Neural cell (in vitro differentiated cells): ENCODE results near the gene PRRC2B.

Source experiments
- CTCF ChIP-seq: fragments of 450-650 bp; IDR thresholded peaks from 2 replicates; pipeline ENCODE4 v1.5.1; 2014; ENCODE audit warnings: antibody characterized with exemption, mild to moderate bottlenecking, moderate library complexity; ENCODE audit not compliant: poor library complexity, severe bottlenecking
- EP300 ChIP-seq: fragments of 450-650 bp; conservative IDR thresholded peaks from 2 replicates; pipeline ENCODE4 v1.6.1; 2014; ENCODE audit warnings: antibody characterized with exemption, mild to moderate bottlenecking, moderate library complexity; ENCODE audit not compliant: poor library complexity, severe bottlenecking
- EZH2 ChIP-seq: fragments of 200-600, 300-800 bp; shearing (Covaris generic), sonication (generic); IDR thresholded peaks from 2 replicates; pipeline ENCODE4 v1.6.1; 2014; ENCODE audit warnings: antibody characterized with exemption, low read length, borderline replicate concordance, mild to moderate bottlenecking; ENCODE audit not compliant: insufficient read depth, poor library complexity, severe bottlenecking
- MXI1 ChIP-seq: fragments of 450-650 bp; conservative IDR thresholded peaks from 2 replicates; pipeline ENCODE4 v1.6.1; 2014; ENCODE audit warnings: antibody characterized with exemption, mild to moderate bottlenecking; ENCODE audit not compliant: poor library complexity, severe bottlenecking
- POLR2AphosphoS5 ChIP-seq: IDR thresholded peaks from 2 replicates; pipeline ENCODE4 v1.6.1; 2012
- REST ChIP-seq: IDR thresholded peaks from 2 replicates; pipeline ENCODE4 v1.6.1; 2012; ENCODE audit warnings: borderline replicate concordance
- SMC3 ChIP-seq: fragments of 450-650 bp; conservative IDR thresholded peaks from 2 replicates; pipeline ENCODE4 v1.6.1; 2014; ENCODE audit warnings: antibody characterized with exemption, mild to moderate bottlenecking, moderate library complexity; ENCODE audit not compliant: poor library complexity
- TAF1 ChIP-seq: IDR thresholded peaks from 2 replicates; pipeline ENCODE4 v1.6.1; 2012; ENCODE audit warnings: low read depth

DNA sequence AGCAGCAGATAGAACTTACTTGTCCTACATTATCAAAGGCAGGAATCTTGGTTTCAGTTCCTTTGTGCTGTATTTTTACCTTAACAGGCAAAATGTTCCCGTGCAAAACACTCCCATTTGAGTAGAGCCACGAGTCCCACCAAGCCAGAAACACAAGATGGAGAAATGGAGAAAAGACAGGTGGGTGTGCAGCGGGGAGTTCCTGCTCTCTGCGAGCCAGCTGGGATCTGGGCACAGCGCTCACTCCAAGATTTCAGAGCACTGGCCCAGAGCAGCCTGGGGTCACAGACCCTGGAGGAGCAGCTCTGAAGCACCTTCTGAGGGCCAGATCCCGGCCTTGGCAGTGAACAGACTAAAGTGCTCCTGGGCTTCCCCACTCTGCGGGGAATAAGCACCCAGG, 134.3 kb downstream of the PRRC2B start:
- TF ChIP-seq EZH2 (no peak), CTCF (no peak), POLR2AphosphoS5 (no peak), TAF1 (no peak), SMC3 (no peak), REST (no peak), EP300 (no peak), MXI1 (no peak)
